WTC11 (cell line): ENCODE results near the gene SYT1.

Source experiments
- ATF3 ChIP-seq: sonication (generic); formaldehyde crosslinking; conservative IDR thresholded peaks from 2 replicates; pipeline ENCODE4 v1.8.1; 2022; ENCODE audit warnings: mild to moderate bottlenecking, missing genetic modification reagents
- CTCF ChIP-seq: fragments of 200-600 bp; IDR thresholded peaks from 2 replicates; pipeline ENCODE4 v1.8.0; 2022; ENCODE audit warnings: antibody characterized with exemption
- EMX1 ChIP-seq: fragments of 250-450 bp; sonication (Bioruptor Pico); IDR thresholded peaks from 2 replicates; pipeline ENCODE4 v1.8.0; 2021; ENCODE audit warnings: mild to moderate bottlenecking
- HMGXB4 ChIP-seq: sonication (generic); formaldehyde crosslinking; IDR thresholded peaks from 2 replicates; pipeline ENCODE4 v1.8.1; 2023; ENCODE audit warnings: mild to moderate bottlenecking, moderate library complexity, missing genetic modification reagents
- JUN ChIP-seq: sonication (generic); formaldehyde crosslinking; IDR thresholded peaks from 2 replicates; pipeline ENCODE4 v1.8.0; 2023; ENCODE audit warnings: mild to moderate bottlenecking, missing genetic modification reagents
- OVOL2 ChIP-seq: fragments of 250-450 bp; sonication (Bioruptor Pico); IDR thresholded peaks from 2 replicates; pipeline ENCODE4 v1.9.0; 2021; ENCODE audit warnings: mild to moderate bottlenecking, borderline replicate concordance
- PREB ChIP-seq: sonication (generic); formaldehyde crosslinking; IDR thresholded peaks from 2 replicates; pipeline ENCODE4 v1.8.1; 2022; ENCODE audit warnings: mild to moderate bottlenecking, missing genetic modification reagents, moderate library complexity, borderline replicate concordance
- USF1 ChIP-seq: sonication (generic); formaldehyde crosslinking; IDR thresholded peaks from 2 replicates; pipeline ENCODE4 v1.8.0; 2022; ENCODE audit warnings: mild to moderate bottlenecking, missing genetic modification reagents
- ZNF423 ChIP-seq: fragments of 250-450 bp; sonication (Bioruptor Pico); IDR thresholded peaks from 2 replicates; pipeline ENCODE4 v2.1.2; 2022; ENCODE audit warnings: mild to moderate bottlenecking, moderate library complexity

- no peak for TF ChIP-seq EMX1 (CRISPR knock-in tag)
- no peak for TF ChIP-seq PREB (CRISPR knock-in tag)
- TF ChIP-seq CTCF, result no peak
- no peak for TF ChIP-seq JUN (CRISPR knock-in tag)
- no peak for TF ChIP-seq ATF3 (CRISPR knock-in tag)
- TF ChIP-seq HMGXB4 (CRISPR knock-in tag), result no peak
- TF ChIP-seq USF1, result no peak
- TF ChIP-seq ZNF423 (CRISPR knock-in tag), result no peak
- TF ChIP-seq OVOL2 (CRISPR knock-in tag), result no peak
Observed at GRCh38 chr12:79055926-79056674, 191.5 kb downstream of the SYT1 start.
